HCT116 (cell line): ENCODE data around the gene CASK. TPM values are rescaled to one million over a fixed set of nuclear protein-coding genes. Genes with fewer than 3 reads are reported as not detected.

Experiments used
- ATAC-seq: fragments of 200-7000 bp; cut with Tn5 transposase; 2 replicates; pipeline ENCODE4 v1.9.1; 2020; ENCODE audit warnings: mild to moderate bottlenecking, moderate library complexity
- BruUV-seq: library from RNA; stranded (reverse); fragments of 400-500 nt; replicated peaks from 2 replicates; lab custom pipeline; 2021; lab: Mats Ljungman, UMichigan
- CTCF ChIA-PET: fragments of 300-600 bp; sonication (Branson Sonifier 250); formaldehyde crosslinking; loops from one replicate; lab custom pipeline; 2021; ENCODE audit warnings: antibody characterized with exemption; lab: Charles Lee
- POLR2A ChIA-PET: fragments of 300-600, 350-600 bp; sonication (Branson Sonifier 250); formaldehyde crosslinking; loops from one replicate; lab custom pipeline; 2021; ENCODE audit warnings: antibody characterized with exemption; lab: Charles Lee
- RAD21 ChIA-PET, 2 experiments: fragments of 300-600 bp; sonication (Branson Sonifier 250); formaldehyde crosslinking; loops; one replicate each; lab custom pipeline; 2023; ENCODE audit warnings: low total read pairs in 2 of 2; ENCODE audit not compliant: uncharacterized antibody in 2 of 2, unreplicated experiment in 2 of 2, low non-redundant PET in 1 of 2; lab: Charles Lee
- DNase-seq: peaks from one replicate; pipeline ENCODE4 v3.0.0-alpha.2; 2010; ENCODE audit warnings: low read depth, low spot score
- H2AFZ ChIP-seq: fragments of 200-600 bp; shearing (Covaris generic), sonication (generic); 2 replicates; pipeline ENCODE4 v1.6.1; 2017; ENCODE audit warnings: low read depth, mixed run types, mixed read lengths, antibody characterized with exemption, low read length; ENCODE audit not compliant: poor library complexity, severe bottlenecking
- H3K27ac ChIP-seq: 2 replicates; pipeline ENCODE4 v1.5.1; 2012; ENCODE audit warnings: low read depth, low read length
- H3K27me3 ChIP-seq: fragments of 200-600 bp; sonication (generic); 2 replicates; pipeline ENCODE4 v1.6.1; 2016; ENCODE audit warnings: mixed run types, low read length, mixed read lengths; ENCODE audit not compliant: insufficient read depth
- H3K36me3 ChIP-seq, 2 experiments: fragments of 200-500 bp in 1 of 2; fragments of 200-600 bp in 1 of 2; sonication (Bioruptor generic) in 1 of 2; sonication (generic) in 1 of 2; 2 replicates each; pipeline versions ENCODE4 v1.5.1 to v1.6.1; 2014 to 2016; ENCODE audit warnings: low read length in 2 of 2, inconsistent platforms in 1 of 2, mixed read lengths in 1 of 2, mixed run types in 1 of 2; ENCODE audit not compliant: insufficient read depth in 2 of 2, control insufficient read depth in 1 of 2
- H3K4me1 ChIP-seq, 2 experiments: fragments of 200-600 bp in 1 of 2; sonication (generic) in 1 of 2; 2 replicates each; pipeline versions ENCODE4 v1.5.1 to v1.6.1; 2012 to 2017; ENCODE audit warnings: low read length in 2 of 2, inconsistent platforms in 1 of 2, mild to moderate bottlenecking in 1 of 2, mixed read lengths in 1 of 2, mixed run types in 1 of 2, moderate library complexity in 1 of 2; ENCODE audit not compliant: insufficient read depth in 2 of 2, control insufficient read depth in 1 of 2
- H3K4me2 ChIP-seq: fragments of 200-600 bp; sonication (generic); 2 replicates; pipeline ENCODE4 v1.6.1; 2017; ENCODE audit warnings: mixed run types, low read length, mixed read lengths
- H3K4me3 ChIP-seq, 2 experiments: fragments of 200-600 bp in 1 of 2; sonication (generic) in 1 of 2; replicated peaks in 1 of 2; 2 replicates each; pipeline ENCODE4 v1.5.1; 2011 to 2016; ENCODE audit warnings: low read length in 2 of 2, control low read depth in 1 of 2, low read depth in 1 of 2, mild to moderate bottlenecking in 1 of 2, mixed read lengths in 1 of 2, mixed run types in 1 of 2
- H3K79me2 ChIP-seq: fragments of 200-600 bp; sonication (generic); 2 replicates; pipeline ENCODE4 v1.6.1; 2017; ENCODE audit warnings: mild to moderate bottlenecking, mixed run types, low read length, moderate library complexity, mixed read lengths; ENCODE audit not compliant: insufficient read depth
- H3K9ac ChIP-seq: fragments of 200-600 bp; sonication (generic); 2 replicates; pipeline ENCODE4 v1.6.1; 2016; ENCODE audit warnings: low read length, mixed read lengths
- H3K9me2 ChIP-seq: fragments of 200-600 bp; sonication (generic), shearing (Covaris generic); 2 replicates; pipeline ENCODE4 v1.6.1; 2017; ENCODE audit warnings: mixed run types, mild to moderate bottlenecking, moderate library complexity; ENCODE audit not compliant: insufficient read depth
- H3K9me3 ChIP-seq, 2 experiments: fragments of 200-500 bp in 1 of 2; fragments of 200-600 bp in 1 of 2; sonication (Bioruptor generic) in 1 of 2; sonication (generic) in 1 of 2; 2 replicates each; pipeline ENCODE4 v1.6.1; 2014 to 2017; ENCODE audit warnings: low read length in 2 of 2, mixed read lengths in 2 of 2, inconsistent platforms in 1 of 2, low read depth in 1 of 2, mild to moderate bottlenecking in 1 of 2, mixed run types in 1 of 2, moderate library complexity in 1 of 2; ENCODE audit not compliant: control insufficient read depth in 1 of 2, insufficient read depth in 1 of 2
- H4K20me1 ChIP-seq: fragments of 200-600 bp; sonication (generic), shearing (Covaris generic); 2 replicates; pipeline ENCODE4 v1.6.1; 2017; ENCODE audit warnings: mixed run types, mild to moderate bottlenecking, moderate library complexity; ENCODE audit not compliant: insufficient read depth
- ATF3 ChIP-seq: IDR thresholded peaks from 2 replicates; pipeline ENCODE4 v1.6.1; 2012
- CBX3 ChIP-seq: IDR thresholded peaks from 2 replicates; pipeline ENCODE4 v1.6.1; 2012; ENCODE audit warnings: low read depth
- EZH2 ChIP-seq: fragments of 200-600 bp; sonication (generic); IDR thresholded peaks from 2 replicates; pipeline ENCODE4 v1.6.1; 2017; ENCODE audit warnings: antibody characterized with exemption, mixed run types
- EZH2phosphoT487 ChIP-seq: fragments of 200-600 bp; IDR thresholded peaks from 2 replicates; pipeline ENCODE4 v1.6.1; 2018; ENCODE audit warnings: antibody characterized with exemption, borderline replicate concordance
- FOSL1 ChIP-seq: IDR thresholded peaks from 2 replicates; pipeline ENCODE4 v1.6.1; 2012; ENCODE audit warnings: low read depth
- REST ChIP-seq: IDR thresholded peaks from 2 replicates; pipeline ENCODE4 v1.6.1; 2012; ENCODE audit warnings: low read depth
- SP1 ChIP-seq: IDR thresholded peaks from 2 replicates; pipeline ENCODE4 v1.6.1; 2012; ENCODE audit warnings: low read depth
- TCF7L2 ChIP-seq: IDR thresholded peaks from 2 replicates; pipeline ENCODE4 v1.7.0; 2011; ENCODE audit warnings: borderline replicate concordance, inconsistent platforms; ENCODE audit not compliant: insufficient read depth, insufficient read length; ENCODE audit errors: extremely low read depth
- ZFX ChIP-seq: fragments of 450-650 bp; IDR thresholded peaks from 2 replicates; pipeline ENCODE4 v1.6.1; 2017
- intact Hi-C: fragments of 100-400 bp; cut with micrococcal nuclease; formaldehyde crosslinking; loops from 2 replicates; pipeline ENCODE4 v1.10.0; 2022
- total RNA-seq: library from RNA; stranded (reverse); gene quantifications from one replicate; pipeline ENCODE4 v1.2.1, GENCODE V29; 2021; ENCODE audit not compliant: unreplicated experiment

CASK gene
- total RNA-seq, 1 experiment from 2014 or later = 39.0 TPM

GRCh38 chrX:41887691-41888090 is 35.7 kb downstream of the CASK start:
- no peak overlapping the region for H3K4me3 ChIP-seq
- DNase-seq (no peak), ATAC-seq (no peak)
- TF ChIP-seq ATF3 = no peak
- no peaks in the 10 kb centered on the region for H3K36me3 ChIP-seq
- CTCF ChIA-PET = no interaction called here
- H3K9me2 ChIP-seq = no peaks in the 10 kb centered on the region
- peaks cover 8 to 18% of the 10 kb centered on the region in 2 experiments for H3K4me1 ChIP-seq
- no peaks in the 10 kb centered on the region for H4K20me1 ChIP-seq
- no peaks in the 10 kb centered on the region for H3K9me3 ChIP-seq
- intact Hi-C loops = no loop called here
- H3K27ac ChIP-seq = no peak overlapping the region
- BruUV-seq = no TSS peak
- 0 out of 2 replicates have a peak, but pooled peaks cover 15% of the 10 kb centered on the region for H3K79me2 ChIP-seq
- no peaks in the 10 kb centered on the region for H3K27me3 ChIP-seq
- POLR2A ChIA-PET = no interaction called here
- no peak overlapping the region for H3K9ac ChIP-seq
- H2AFZ ChIP-seq = no peak overlapping the region
- no peak overlapping the region for H3K4me2 ChIP-seq
- RAD21 ChIA-PET = no interaction called here

DNA sequence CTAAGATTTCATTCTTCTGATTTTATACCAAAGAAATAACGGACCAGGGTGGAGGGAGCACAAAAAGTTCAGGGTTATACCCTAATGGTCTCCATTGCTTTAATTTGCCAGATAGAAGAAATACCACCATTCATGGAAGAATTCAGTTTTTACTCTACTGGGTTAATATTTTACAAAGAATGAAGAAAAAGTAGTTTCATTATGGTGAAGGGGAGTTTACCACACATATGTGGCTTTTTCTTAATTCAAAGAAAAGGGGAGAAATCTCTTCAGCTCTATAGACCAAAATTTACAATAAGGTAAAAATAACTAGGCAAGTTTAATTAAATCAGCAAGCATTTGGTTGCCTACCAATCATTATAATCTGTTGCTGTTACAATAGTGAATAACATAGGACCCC is 37.6 kb downstream of the CASK start:
- Histone ChIP-seq H2AFZ (no peak overlapping the region), H3K9me2 (no peaks in the 10 kb centered on the region), H3K4me3 (no peak overlapping the region), H3K79me2 (0 out of 2 replicates have a peak, but pooled peaks cover 15% of the 10 kb centered on the region), H3K9ac (no peak overlapping the region), H4K20me1 (no peaks in the 10 kb centered on the region), H3K4me2 (no peak overlapping the region), H3K4me1 (peaks cover 8 to 18% of the 10 kb centered on the region in 2 experiments), H3K27ac (no peak overlapping the region), H3K36me3 (no peaks in the 10 kb centered on the region), H3K27me3 (no peaks in the 10 kb centered on the region), H3K9me3 (no peaks in the 10 kb centered on the region)
- ATAC-seq (no peak), DNase-seq (no peak)
- intact Hi-C loops = no loop called here
- ChIA-PET POLR2A (no interaction called here), CTCF (no interaction called here), RAD21 (no interaction called here)
- TF ChIP-seq REST = no peak
- no peak for TF ChIP-seq TCF7L2
- no peak for TF ChIP-seq SP1
- no peak for TF ChIP-seq EZH2phosphoT487
- no peak for TF ChIP-seq EZH2
- no peak for TF ChIP-seq FOSL1
- TF ChIP-seq CBX3 = no peak
- no peak for TF ChIP-seq ZFX
- no TSS peak for BruUV-seq
